Activated T-cell treated with anti-CD3 and anti-CD28 coated beads, Interleukin-2, amount 50 U/mL, for 24 hours (primary cell): ENCODE data around the gene UVSSA.

Source experiments
- DNase-seq: peaks from one replicate; pipeline ENCODE4 v3.0.0-alpha.2; 2020
- H3K27ac Mint-ChIP-seq: 2 replicates; pipeline ENCODE4 v1.8.0; 2020; ENCODE audit warnings: mild to moderate bottlenecking, mixed read lengths
- H3K27me3 Mint-ChIP-seq: 2 replicates; pipeline ENCODE4 v1.8.0; 2020; ENCODE audit warnings: mixed read lengths
- H3K36me3 Mint-ChIP-seq: 2 replicates; pipeline ENCODE4 v1.8.0; 2020; ENCODE audit warnings: low read depth, mixed read lengths
- H3K4me1 Mint-ChIP-seq: 2 replicates; pipeline ENCODE4 v1.8.0; 2020; ENCODE audit warnings: low read depth, mixed read lengths
- H3K4me3 Mint-ChIP-seq: 2 replicates; pipeline ENCODE4 v1.8.0; 2020; ENCODE audit warnings: mild to moderate bottlenecking, moderate library complexity, mixed read lengths
- H3K9me3 Mint-ChIP-seq: 2 replicates; pipeline ENCODE4 v1.8.0; 2020; ENCODE audit warnings: mixed read lengths

UVSSA gene

GRCh38 chr4:1310796-1311631 is 36.0 kb upstream of the UVSSA start:
- peaks cover 66% of the 10 kb centered on the region for H3K4me1 Mint-ChIP-seq
- no peaks in the 10 kb centered on the region for H3K27me3 Mint-ChIP-seq
- DNase-seq, result no peak
- no peaks in the 10 kb centered on the region for H3K9me3 Mint-ChIP-seq
- peak overlapping the region; percentile 60 for H3K4me3 Mint-ChIP-seq
- H3K36me3 Mint-ChIP-seq, result peaks cover 63% of the 10 kb centered on the region
- H3K27ac Mint-ChIP-seq, result peak overlapping the region; percentile 72

DNA sequence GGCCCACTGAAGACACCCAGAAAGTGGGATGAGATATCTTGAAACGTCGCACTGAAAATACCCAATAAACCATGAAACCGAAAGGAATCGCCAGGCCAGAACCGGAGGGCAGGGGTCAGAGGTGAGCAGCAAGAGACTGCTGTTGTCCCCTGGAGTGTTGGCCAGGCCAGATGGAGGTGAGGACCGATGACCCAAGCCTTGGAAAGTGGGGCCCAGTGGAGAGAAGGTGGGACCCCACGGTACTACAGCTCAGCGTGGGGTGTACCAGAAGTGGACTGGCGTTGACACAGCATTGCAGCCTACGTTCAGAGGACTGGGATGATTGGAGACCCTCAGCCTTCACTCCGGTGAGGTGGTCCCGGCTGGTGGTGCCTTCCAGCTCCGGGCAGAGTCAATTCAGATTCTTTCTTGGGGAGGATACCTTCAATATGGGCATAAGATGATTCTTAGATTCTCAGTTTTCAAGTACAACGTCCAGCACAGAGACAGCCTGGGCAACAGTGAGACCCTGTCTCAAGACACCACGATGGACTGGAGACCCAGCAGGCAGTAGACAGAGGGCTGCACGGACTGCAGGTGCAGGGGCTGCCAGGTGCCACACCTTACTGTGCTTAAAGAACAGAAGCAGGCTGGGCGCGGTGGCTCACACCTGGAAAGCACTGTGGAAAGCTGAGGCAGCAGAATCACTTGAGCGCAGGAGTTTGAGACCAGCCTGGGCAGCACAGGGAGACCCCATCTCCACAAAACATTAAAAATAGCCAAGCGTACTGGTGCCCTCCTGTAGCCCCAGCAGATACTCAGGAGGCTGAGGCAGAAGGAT is 34.0 kb upstream of the UVSSA start:
- DNase-seq, result no peak
- H3K36me3 Mint-ChIP-seq, result peaks cover 69% of the 10 kb centered on the region
- no peak overlapping the region for H3K4me3 Mint-ChIP-seq
- peaks cover 50% of the 10 kb centered on the region for H3K4me1 Mint-ChIP-seq
- no peaks in the 10 kb centered on the region for H3K27me3 Mint-ChIP-seq
- peak overlapping the region; percentile 27 for H3K27ac Mint-ChIP-seq
- no peaks in the 10 kb centered on the region for H3K9me3 Mint-ChIP-seq

- H3K9me3 Mint-ChIP-seq, result no peaks in the 10 kb centered on the region
- H3K36me3 Mint-ChIP-seq, result peaks cover 81% of the 10 kb centered on the region
- H3K4me3 Mint-ChIP-seq, result no peak overlapping the region
Observed at GRCh38 chr4:1315306-1315705, 31.7 kb upstream of the UVSSA start.

DNA sequence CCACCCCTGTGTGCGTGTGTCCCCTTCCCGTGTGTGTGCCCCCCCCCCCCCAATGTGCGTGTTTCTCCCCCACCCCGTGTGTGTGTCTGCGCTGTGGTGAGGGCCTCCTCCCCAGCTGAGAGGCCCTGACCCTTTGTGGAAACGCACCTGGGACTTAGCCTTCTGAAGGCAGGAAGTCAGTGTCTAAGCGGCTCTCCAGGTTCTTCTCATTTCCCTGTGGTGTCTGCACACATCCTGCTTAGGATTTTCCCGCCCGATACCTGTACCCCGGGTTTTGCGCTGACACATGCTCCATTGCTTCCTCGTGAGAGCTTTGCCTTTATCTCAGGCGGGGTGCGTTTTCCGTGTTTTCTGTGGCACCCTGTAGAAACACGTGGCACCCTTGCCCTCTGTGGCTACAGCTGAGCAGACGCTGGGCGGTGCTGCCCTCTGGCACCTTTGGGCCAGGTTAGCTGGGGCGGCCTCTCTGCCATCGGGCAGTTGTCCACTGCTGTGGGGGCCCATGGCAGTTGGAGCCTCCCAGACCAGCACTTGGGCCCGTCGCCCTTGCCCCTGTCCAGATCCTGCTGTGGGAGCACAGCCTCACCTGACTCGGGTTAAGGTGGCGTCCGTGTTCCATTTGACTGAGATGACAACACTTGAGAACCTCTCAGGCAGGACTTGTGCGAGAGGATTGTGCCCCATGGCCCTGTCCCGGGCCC is 31.0 kb upstream of the UVSSA start:
- H3K27me3 Mint-ChIP-seq, result no peaks in the 10 kb centered on the region
- no peak for DNase-seq
- H3K4me1 Mint-ChIP-seq, result peaks cover 21% of the 10 kb centered on the region
- peak overlapping the region; percentile 87 for H3K27ac Mint-ChIP-seq
- peak overlapping the region; percentile 15 for H3K4me3 Mint-ChIP-seq
- no peaks in the 10 kb centered on the region for H3K9me3 Mint-ChIP-seq
- peaks cover 88% of the 10 kb centered on the region for H3K36me3 Mint-ChIP-seq

More at GRCh38 chr4:1315306-1315705, 31.7 kb upstream of the UVSSA start:
- Mint-ChIP-seq H3K4me1 (peaks cover 27% of the 10 kb centered on the region), H3K27ac (no peak overlapping the region), H3K27me3 (no peaks in the 10 kb centered on the region)
- no peak for DNase-seq

DNA sequence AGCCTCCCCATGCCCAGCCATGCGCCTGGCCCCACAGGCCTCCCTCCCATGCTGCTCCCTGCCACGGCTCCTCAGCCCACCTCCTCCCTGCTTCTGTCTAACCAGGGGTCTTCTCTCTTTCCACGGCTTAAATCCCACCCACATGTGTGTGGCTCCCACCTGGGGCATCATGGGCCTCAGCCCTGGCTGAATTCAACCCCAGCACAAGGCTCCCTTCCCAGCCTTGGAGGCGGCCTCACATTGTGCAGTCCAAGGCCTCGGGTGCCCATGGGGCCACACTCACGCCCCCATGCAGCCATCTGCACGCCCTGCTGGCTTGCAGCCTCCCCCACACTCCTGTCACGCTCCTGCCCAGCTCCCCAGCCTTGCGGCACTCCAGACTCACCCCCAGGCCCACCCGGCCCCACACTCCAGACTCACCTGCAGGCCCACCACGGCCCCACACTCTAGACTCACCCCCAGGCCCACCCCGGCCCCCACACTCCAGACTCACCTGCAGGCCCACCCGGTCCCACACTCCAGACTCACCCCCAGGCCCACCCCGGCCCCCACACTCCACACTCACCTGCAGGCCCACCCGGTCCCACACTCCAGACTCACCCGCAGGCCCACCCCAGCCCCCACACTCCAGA is 30.4 kb upstream of the UVSSA start:
- no peak overlapping the region for H3K27ac Mint-ChIP-seq
- peaks cover 93% of the 10 kb centered on the region for H3K36me3 Mint-ChIP-seq
- DNase-seq, result no peak
- H3K9me3 Mint-ChIP-seq, result no peaks in the 10 kb centered on the region
- no peak overlapping the region for H3K4me3 Mint-ChIP-seq
- peaks cover 14% of the 10 kb centered on the region for H3K4me1 Mint-ChIP-seq
- H3K27me3 Mint-ChIP-seq, result no peaks in the 10 kb centered on the region

- H3K4me3 Mint-ChIP-seq, result no peak overlapping the region
- peaks cover 93% of the 10 kb centered on the region for H3K36me3 Mint-ChIP-seq
- no peak overlapping the region for H3K27ac Mint-ChIP-seq
- H3K27me3 Mint-ChIP-seq, result no peaks in the 10 kb centered on the region
- DNase-seq, result no peak
- H3K4me1 Mint-ChIP-seq, result peaks cover 10% of the 10 kb centered on the region
- no peaks in the 10 kb centered on the region for H3K9me3 Mint-ChIP-seq
Observed at GRCh38 chr4:1317177-1318045, 29.6 kb upstream of the UVSSA start.

GRCh38 chr4:1318046-1318375 is 29.0 kb upstream of the UVSSA start:
- Mint-ChIP-seq H3K27ac (no peak overlapping the region), H3K36me3 (peaks cover 90% of the 10 kb centered on the region), H3K27me3 (no peaks in the 10 kb centered on the region)

DNA sequence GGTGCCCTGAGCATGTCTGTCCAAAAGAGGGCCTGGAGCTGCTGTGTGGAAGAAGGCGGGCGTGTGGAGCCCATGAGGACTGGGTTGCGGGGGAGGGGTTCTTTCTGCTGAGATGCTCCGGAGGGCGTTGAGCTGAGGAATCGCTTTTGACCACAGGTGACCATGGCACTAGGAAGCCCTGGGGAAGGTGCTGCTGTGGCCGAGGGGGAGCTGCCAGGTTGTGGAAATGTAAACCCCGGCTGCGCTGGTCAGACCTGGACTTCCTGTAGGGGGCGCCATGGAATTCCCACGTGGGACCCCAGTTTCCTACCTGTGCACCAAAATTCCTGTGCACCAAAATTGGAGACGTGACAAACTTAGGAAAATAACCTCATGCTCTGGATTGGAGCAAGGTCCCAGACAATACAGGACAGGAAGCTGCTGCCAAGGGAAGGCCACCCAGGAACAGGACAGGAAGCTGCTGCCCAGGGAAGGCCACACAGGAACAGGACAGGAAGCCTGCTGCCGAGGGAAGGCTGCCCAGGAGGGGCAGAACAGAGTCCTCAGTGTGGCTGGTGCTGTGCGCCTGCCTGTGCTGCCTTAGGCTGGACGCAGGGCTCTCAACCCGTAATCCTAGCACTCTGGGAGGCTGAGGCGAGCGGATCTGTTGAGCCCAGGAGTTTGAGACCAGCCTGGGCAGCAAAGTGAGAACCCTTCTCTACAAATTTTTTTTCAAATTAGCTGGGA is 28.4 kb upstream of the UVSSA start:
- H3K9me3 Mint-ChIP-seq, result no peaks in the 10 kb centered on the region
- no peaks in the 10 kb centered on the region for H3K27me3 Mint-ChIP-seq
- H3K4me1 Mint-ChIP-seq, result peaks cover 10% of the 10 kb centered on the region
- H3K36me3 Mint-ChIP-seq, result peaks cover 84% of the 10 kb centered on the region
- H3K27ac Mint-ChIP-seq, result no peak overlapping the region
- H3K4me3 Mint-ChIP-seq, result no peak overlapping the region
- DNase-seq, result no peak

More at GRCh38 chr4:1318046-1318375, 29.0 kb upstream of the UVSSA start:
- no peak for DNase-seq
- H3K9me3 Mint-ChIP-seq, result no peaks in the 10 kb centered on the region
- peaks cover 10% of the 10 kb centered on the region for H3K4me1 Mint-ChIP-seq
- no peak overlapping the region for H3K4me3 Mint-ChIP-seq

DNA sequence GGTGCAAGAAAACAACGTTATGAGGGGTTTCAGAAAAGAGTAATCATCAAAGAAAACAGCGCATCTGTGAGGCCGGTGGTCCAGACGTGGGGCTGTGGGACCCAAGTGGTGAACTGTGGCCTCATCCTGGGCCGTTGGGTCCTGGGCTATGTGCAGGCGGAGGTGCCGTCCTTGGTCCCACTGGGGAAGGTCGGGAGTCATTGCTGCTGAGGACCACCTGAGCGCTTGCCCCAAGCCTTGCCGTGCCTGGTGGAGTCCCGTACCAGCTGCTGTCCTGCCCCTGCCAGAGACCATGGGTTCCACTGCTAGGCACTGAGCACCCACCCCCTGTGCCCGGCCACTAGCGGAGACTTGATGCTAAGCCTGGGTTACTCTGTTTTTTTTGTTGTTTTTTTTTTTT is 25.5 kb upstream of the UVSSA start:
- H3K4me3 Mint-ChIP-seq, result no peak overlapping the region
- peaks cover 66% of the 10 kb centered on the region for H3K36me3 Mint-ChIP-seq
- H3K27ac Mint-ChIP-seq, result no peak overlapping the region
- H3K4me1 Mint-ChIP-seq, result no peaks in the 10 kb centered on the region
- no peaks in the 10 kb centered on the region for H3K27me3 Mint-ChIP-seq
- no peak for DNase-seq
- H3K9me3 Mint-ChIP-seq, result no peaks in the 10 kb centered on the region

DNA sequence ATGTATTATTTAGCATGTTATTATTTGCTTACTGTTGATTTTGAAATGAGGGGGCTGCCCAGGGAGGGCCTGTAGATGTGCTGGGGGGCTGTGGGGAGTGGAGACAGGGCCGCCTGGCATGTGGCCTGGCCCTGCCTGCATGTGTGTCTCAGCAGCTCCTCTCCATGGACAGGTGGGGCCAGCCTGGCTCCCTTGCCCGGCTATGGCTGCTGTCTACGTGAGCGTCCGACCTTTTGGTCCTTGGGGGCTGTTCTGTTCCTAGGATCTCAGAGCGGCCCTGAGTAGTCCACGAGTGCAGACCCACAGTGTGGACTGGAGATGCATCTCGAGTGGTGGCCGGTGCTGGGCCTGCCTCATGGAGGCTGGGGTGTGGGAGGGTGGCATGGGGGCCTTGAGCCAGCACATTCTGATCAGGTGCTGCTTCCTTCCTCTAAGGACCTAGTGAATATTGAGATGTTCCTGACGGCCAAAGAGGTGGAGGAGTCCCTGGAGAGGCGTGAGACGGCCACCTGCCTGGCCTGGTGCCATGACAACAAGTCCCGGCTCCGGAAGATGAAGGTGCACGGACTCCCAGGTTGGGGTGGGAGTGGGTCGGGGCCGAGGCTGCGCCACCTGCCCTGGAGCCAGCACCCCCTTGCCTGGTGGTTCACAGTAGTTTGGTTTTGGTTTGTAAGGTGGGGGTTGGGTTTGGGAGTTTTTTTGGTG is 24.9 kb upstream of the UVSSA start:
- H3K4me1 Mint-ChIP-seq, result no peaks in the 10 kb centered on the region
- DNase-seq, result no peak
- no peak overlapping the region for H3K4me3 Mint-ChIP-seq
- H3K9me3 Mint-ChIP-seq, result no peaks in the 10 kb centered on the region
- H3K27me3 Mint-ChIP-seq, result no peaks in the 10 kb centered on the region
- H3K27ac Mint-ChIP-seq, result no peak overlapping the region
- H3K36me3 Mint-ChIP-seq, result peaks cover 69% of the 10 kb centered on the region

- Mint-ChIP-seq H3K4me3 (no peak overlapping the region), H3K4me1 (peaks cover 2% of the 10 kb centered on the region), H3K27me3 (no peaks in the 10 kb centered on the region), H3K9me3 (no peaks in the 10 kb centered on the region), H3K27ac (no peak overlapping the region), H3K36me3 (peaks cover 68% of the 10 kb centered on the region)
- DNase-seq, result no peak
Observed at GRCh38 chr4:1323280-1323634, 23.8 kb upstream of the UVSSA start.

DNA sequence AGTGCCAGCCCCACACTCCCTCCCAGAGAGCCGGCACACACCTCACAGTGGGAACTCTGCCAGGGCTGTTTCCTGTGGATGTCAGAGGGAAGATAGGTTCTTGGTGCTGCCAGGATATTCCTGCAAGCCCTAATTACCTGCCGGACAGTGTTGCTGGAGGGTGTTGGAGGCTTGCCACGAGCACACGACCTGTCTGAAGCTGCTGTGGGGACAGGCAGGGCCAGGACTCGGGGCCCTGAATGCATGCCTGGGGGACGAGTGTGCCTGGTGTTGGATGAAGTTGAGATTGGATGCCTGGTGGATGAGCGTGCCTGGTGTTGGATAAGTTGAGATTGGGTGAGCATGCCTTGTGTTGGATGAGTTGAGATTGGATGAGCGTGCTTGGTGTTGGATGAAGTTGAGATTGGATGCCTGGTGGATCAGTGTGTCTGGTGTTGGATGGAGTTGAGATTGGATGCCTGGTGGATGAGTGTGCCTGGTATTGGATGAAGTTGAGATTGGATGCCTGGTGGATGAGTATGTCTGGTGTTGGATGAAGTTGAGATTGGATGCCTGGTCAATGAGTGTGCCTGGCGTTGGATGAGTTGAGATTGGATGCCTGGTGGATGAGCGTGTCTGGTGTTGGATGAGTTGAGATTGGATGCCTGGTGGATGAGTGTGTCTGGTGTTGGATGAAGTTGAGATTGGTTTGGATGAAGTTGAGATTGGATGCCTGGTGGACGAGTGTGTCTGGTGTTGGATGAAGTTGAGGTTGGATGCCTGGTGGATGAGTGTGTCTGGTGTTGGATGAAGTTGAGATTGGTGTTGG is 23.2 kb upstream of the UVSSA start:
- no peak for DNase-seq
- Mint-ChIP-seq H3K4me1 (peaks cover 3% of the 10 kb centered on the region), H3K36me3 (peaks cover 68% of the 10 kb centered on the region), H3K27me3 (no peaks in the 10 kb centered on the region), H3K4me3 (no peak overlapping the region), H3K9me3 (no peaks in the 10 kb centered on the region), H3K27ac (no peak overlapping the region)
